Islet of Langerhans (tissue), 1 donor: Measurements from ENCODE around the gene PMEPA1.

Experiments
- FAIRE-seq: peaks from one replicate; lab custom pipeline; 2011; peaks lifted over from hg19 to GRCh38; lab: Jason Lieb, UNC

The PMEPA1 gene

GRCh38 chr20:57621421-57622200 is 88.2 kb downstream of the PMEPA1 start:
- FAIRE-seq, result no peak

DNA sequence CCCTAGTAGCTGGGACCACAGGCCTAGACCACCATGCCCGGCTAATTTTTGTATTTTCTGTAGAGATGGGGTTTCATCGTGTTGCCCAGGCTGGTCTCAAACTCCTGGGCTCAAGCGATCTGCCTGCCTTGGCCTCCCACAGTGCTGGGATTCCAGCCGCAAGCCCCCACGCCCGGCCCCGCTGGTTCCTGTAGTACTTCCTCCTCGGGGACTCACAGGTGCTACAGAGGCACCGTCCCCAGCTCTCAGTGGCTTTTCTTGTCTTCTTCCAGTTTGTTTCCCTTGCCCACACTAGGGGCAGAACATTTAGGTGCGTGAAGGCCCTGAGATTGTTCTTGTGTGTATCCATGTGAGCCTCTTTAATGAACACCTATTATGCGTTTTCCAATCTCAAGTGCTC is 88.8 kb downstream of the PMEPA1 start:
- FAIRE-seq, result no peak

DNA sequence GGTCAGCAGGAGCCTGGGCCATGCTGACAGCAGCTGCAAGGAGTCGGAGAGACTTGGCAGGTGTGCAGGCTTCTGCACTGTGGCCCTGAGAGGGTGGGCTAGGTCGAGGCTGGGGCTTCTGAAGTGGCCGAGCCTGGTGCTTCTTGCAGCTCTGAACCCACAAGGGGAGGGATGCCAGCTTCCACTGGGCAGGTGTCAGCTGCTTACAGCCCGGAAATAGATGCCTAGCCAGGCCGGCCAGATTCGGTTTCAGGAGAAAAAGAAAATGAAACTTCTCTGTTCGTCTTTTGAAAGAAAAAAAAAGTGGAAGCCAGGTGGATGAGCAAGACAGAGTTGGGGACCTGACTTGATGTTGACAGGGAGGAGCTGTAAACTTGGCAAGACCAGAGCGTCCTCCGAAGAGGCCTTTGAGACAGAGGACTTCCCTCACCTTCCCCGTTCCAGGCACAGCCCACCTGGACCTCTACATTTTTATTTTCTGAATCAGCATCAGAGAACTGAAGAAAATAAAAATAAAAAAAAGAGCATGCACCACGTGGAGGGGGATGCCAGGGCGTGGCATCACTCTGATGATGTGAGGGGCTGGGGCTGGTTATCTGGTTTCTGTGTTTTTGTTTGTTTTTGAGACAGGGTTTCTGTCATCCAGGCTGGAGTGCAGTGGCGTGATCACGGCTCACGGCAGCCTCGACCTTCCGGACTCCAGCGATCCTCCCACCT is 89.4 kb downstream of the PMEPA1 start, which contains the start of gene ZBP1:
TSS of gene ZBP1 (minus strand) at position 153 of the 717 bp plus-strand sequence. CDS start at position 22, 131 bp downstream.
- FAIRE-seq, result no peak

DNA sequence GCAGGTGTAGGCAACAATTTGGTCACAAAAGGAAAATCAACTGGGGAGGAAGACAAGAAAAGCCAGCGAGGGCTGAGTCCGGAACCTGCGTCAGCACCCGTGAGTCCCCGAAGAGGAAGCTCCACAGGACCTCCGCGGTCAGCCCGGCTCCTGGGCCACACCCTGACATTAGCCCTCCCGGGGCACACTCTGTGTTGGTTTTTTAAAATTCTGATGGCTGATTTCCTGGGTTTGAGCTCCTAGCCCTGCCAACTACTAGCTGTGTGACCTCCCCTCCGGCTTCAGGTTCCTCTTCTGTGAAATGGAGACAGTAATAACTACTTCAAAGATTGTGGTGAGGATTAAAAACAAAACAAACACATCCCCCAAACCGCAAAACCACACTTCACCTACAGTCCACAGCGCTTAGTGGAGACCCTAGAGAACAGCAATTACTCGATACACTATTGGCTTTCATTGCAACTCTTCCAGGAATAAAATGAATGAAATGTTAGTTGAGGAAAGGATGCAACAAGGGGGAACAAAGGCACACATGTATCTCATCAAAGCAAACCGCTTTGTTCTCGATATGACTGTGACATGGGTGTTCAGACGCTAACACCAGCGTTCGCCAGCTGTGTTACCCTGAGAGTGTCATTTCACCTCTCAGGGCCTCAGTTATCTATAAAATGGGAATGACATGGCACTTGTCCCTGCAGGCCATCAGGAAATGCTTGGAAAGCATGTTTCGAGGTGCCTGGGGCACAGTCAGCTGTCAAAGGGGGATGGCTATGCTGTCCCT is 90.6 kb downstream of the PMEPA1 start:
- no peak for FAIRE-seq

DNA sequence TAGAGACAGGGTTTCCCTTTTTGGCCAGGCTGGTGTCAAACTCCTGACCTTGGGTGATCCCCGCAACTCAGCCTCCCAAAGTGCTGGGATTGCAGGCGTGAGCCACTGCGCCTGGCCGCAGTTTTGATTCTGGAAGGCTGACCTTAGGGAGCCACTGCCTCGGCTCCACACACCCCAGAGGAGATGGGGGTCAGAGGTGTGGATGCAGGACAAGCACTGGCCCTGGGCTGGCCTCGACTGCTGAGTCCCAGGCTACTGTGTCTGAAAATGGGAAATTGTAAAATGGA is 91.1 kb downstream of the PMEPA1 start:
- no peak for FAIRE-seq

- FAIRE-seq, result no peak
These were observed 91.6 kb downstream of the PMEPA1 start for GRCh38 chr20:57618091-57618763.

DNA sequence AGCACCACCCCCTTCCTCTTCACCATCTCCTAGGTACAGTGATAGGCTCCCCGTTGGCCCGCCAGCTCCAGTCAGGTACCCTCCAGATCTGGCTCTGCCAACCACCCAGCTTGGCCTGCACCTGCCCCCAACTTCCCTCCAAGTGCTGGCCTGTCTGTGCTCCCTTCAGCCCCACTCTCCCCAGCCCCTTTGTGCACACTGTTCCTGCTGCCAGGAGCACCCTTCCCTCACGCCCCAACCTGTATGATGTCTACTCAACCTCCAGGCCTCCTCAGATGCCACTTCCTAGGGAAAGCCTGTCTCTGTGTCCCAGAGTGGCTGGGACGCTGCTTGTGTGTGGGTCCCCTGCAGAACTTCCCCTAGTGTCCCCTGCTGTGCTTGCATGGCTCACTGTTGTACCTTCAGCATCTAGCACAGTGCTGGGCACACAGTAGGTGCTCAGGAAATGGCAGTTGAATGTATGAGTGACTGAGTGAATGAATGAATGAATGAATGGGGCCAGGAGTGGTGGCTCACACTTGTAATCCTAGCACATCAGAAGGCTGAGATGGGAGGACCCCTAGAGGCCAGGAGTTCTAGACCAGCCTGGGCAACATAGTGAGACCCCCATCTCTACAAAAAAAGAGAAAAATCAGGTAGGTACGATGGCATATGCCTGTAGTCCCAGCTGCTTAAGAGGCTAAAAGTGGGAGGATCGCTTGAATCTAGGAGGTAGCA is 92.6 kb downstream of the PMEPA1 start:
- no peak for FAIRE-seq

DNA sequence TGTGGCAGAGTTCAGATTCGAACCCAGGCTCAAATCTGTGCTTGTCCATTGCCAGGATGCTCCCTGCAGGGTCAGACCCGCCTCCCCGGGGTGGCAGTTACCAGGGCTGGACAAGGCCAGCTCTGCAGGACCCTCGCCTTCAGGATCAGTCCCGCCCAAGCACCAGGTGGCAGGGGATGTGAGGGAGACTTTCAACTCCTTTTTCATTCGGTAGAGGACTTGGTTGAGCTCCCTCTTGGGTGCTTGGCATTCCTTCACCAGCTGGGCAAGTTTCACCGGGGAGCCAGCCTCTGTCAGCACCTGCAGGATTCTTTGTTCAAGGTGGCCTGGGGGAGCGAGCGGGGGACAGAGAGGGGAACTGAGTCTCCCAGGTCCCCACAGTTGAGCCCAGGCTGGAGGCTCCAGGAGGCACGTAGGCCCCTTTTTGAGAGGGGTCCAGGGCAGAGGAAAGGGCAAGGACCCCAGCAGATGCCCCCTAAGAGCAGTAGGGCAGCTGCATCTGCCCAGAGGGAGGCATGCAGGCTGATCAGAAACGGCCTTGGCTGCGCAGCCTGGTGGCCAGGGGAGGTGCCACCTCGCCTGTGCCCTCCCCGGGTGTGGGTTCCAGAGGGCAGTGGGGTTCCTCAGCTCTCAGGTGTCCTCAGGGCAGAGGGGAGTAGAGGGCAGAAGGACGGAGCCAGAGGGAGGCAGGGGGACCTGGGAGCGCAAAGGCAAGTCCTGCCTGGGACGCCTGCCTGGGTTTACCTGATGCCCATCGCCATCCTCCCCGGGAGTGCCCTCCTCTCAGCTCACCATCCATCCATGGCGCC is 93.5 kb downstream of the PMEPA1 start:
- FAIRE-seq, result no peak

GRCh38 chr20:57615445-57615811 is 94.4 kb downstream of the PMEPA1 start:
- FAIRE-seq, result no peak

DNA sequence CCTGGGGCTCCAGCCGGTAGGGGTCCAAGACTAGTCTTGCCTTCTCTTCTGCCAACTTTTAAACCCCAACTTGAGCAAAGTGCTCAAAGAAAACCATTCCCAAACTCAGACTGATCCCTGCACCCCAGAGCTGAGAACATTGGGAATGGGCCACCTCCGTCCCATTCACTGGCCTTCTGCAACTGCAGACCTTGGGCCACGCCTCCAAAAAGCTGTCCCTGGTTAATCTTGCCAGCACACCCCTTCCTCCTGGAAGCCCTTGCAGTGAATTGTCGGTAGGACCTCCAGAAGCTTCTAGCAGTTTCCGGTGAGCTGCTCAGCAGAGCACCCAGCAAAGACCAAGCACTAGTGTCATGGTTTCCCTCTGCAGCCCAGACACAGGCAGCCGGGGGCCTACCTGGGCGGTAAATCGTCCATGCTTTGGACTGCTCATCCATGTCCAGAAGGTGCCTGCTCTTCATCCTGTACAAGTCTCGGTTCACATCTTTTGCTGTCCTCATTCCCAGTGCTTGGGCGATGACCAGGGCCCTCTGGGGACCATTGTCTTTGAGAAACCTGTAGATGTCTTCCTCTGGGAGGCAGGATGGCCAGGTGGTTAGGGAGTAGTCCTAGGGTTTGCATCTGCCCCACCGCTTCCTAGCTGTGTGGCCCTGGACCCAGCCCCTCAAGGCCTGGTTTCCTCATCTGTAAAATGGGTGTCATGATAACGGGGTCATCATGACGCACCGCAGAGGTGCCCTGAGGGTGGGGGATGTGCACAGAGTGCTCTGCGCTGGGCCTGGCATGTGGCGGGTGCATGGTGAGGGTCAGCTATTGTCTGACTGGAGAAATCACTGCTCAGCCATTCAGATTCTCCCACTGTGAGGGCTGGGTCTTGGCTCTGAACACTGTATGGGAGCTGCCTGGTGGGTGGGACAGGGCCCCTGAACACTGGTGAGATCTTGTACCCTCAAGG is 95.0 kb downstream of the PMEPA1 start:
- no peak for FAIRE-seq

DNA sequence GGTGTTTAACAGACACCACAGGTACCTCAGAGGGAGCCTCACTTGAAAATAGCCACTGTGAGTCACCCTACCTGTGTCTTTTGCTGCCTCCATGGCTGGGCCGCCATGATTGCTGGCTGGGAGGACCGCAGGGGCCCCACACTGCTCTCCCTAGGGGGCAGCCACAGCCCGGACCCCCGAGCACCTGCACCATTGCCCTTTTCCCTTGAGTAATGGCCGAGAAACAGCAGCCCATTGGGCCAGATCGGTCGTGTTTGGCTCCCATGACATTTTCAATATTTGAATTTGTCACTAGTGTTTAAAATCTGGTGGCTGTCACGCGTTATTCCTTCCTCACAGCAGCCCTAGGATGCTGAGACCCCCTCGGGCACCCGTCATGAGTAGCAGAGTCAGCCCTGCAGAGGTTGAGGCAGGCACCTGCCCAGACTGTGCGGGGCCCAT is 96.3 kb downstream of the PMEPA1 start:
- no peak for FAIRE-seq

DNA sequence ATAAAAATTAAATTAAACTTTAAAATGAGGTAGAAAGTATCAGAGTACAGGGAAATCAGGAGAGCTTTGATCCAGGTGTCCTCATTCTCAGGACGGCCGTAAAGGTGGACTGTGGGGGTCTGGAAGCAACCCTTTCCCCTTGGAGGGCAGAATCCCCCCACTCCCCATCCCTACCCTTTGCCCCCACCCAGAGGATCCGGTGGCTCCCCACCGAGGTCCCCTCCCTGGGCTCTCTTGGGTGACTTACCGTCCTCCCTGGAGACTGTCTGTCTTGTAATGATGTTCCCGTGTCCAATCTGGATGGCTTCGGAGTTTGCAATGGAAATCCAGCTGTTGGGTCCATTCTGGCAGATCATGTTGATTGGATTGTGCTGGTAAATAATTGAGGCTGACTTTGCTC is 96.9 kb downstream of the PMEPA1 start:
- no peak for FAIRE-seq

DNA sequence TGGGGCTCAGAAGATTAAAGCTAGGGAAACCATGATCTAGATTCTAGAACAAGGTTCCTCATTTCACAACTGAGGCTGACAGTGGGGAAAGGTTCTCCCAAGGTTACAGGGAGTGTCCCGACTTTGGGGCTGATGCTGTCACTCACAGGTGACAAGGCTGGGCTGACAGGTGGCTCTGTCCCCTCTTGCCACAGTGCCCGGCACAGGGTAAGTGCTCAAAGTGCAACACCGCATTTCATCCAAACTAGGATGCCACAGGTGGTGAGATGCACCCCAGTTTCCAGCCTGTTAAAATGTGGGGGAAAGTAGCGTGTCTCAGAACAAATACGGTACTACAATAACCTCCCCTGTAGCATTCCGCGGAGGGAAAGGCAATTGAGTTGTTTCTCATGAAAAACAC is 97.4 kb downstream of the PMEPA1 start:
- FAIRE-seq, result no peak

- FAIRE-seq, result no peak
These were observed 98.1 kb downstream of the PMEPA1 start for GRCh38 chr20:57611586-57612311.

DNA sequence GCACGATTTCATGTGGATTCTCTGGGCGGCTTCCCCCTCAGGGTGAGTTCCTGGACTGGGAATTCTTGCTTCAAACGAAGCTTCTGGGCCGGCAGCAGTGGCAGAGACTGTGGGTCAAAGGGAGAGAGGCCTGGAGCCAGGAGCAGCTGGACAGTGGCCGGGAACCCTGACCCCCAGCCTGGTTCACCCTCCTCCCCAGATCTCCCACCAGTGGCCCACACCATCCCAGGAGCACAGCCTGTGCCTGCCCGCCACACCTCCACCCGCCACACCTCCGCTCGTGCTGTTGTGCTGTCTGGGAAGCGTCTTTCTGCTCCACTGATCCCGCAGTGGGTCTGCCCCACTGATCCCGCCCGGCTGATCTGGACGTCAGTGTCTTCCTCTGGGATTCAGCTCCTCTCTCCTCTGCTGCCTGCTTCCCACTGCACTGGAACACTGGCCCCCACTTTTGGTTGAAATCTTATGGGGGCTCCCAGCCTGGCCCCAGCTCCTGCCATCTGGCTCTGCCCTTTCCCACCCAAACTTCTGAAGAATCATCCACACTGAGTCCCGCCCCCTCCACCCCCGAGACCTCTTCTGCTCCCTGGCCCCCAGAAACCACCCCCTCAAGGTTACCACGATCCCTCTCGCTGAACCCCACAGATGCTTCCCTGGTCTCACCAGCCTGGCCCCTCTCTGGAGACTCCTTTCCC is 99.4 kb downstream of the PMEPA1 start:
- no peak for FAIRE-seq

DNA sequence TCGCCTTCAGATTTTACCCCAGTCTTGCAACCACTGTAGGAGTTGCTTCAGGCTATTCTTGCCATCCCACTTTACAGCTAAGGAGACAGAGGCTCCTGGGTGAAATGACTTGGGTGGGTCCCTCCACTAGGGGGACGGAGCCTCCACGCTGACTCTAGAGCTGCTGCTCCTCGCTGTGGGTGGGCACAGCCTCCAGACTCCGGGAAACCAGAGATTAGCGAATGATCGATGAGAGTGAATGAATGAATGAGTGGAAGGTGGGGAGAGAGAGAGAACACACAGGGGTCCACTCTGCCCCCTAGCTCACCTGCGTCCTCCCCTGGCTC is 100.0 kb downstream of the PMEPA1 start:
- FAIRE-seq, result no peak

DNA sequence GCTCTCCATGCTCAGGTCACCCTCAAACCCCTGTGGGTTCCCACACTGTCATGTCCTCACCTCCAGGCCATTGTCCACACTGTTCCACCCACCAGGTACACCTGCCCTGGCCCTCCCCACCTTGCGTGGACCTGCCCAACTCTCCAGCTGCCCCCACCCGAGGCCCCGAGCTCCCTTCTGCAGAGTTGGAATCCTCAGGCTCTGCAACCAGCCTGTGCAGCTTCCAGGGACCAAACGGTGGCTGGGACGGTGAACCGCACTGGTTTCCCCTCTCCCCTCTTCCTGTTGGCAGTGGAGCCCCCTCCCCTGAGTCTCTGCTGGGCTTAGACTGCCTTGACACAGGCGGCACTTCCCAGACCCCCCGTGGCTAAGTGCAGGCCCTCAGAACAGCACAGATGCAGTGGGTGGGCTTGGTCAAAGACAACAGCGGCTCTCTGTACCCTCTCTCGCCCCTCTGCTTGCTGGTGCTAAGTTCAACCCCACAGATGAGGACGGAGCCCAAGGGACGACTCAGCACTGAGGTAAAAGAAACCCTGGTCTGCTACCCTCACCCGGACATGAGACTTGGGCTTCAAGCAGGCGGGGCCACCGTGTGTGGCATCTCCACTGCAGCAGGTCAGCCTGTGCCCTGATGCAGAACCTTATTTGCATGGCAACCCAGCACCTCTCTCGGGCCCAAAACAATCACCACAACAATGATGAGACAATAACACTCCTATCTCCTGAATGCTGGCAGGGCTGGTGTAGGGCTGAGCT is 100.6 kb downstream of the PMEPA1 start:
- FAIRE-seq, result no peak

DNA sequence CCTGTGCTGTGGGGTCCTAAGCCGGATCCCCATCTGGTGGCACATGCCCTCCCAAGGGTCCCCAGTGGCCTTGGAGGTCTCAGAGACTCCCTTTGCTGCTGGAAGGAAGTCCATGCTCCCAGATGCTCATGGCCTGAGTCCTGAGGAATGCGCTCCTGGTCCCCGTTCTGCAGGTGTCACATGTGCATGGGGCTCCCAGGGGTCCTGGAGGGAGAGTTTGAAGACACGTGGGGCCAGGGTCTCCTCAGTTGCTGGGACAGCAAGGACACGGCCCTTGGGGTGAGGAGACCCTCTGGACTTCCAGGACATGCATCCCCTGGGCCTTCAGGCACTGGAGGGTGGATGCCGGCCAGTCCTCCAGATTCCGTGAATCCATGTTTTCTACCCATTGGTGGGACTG is 101.3 kb downstream of the PMEPA1 start:
- FAIRE-seq, result no peak
